AG09309 (cell line): Measurements from ENCODE around the gene LRRN4CL.
"Not testable (repeated sequence)": the region's sequence is repeated elsewhere in the genome, so short reads cannot be mapped to it uniquely, and the experiment has no call there.

Source experiments
- DNase-seq: peaks from one replicate; pipeline ENCODE4 v3.0.0-alpha.2; 2010; ENCODE audit warnings: low read depth
- H3K4me3 ChIP-seq: 2 replicates; pipeline ENCODE4 v1.5.1; 2011; ENCODE audit warnings: mild to moderate bottlenecking, low read depth, low read length, moderate library complexity; ENCODE audit not compliant: control insufficient read depth
- TF ChIP-seq, protein P1 (sequence below): IDR thresholded peaks from 2 replicates; pipeline ENCODE4 v1.5.1; 2011; ENCODE audit warnings: mild to moderate bottlenecking, low read depth, low read length, inconsistent platforms; ENCODE audit not compliant: insufficient read depth, control insufficient read depth; ENCODE audit errors: missing control alignments

Gene LRRN4CL

DNA sequence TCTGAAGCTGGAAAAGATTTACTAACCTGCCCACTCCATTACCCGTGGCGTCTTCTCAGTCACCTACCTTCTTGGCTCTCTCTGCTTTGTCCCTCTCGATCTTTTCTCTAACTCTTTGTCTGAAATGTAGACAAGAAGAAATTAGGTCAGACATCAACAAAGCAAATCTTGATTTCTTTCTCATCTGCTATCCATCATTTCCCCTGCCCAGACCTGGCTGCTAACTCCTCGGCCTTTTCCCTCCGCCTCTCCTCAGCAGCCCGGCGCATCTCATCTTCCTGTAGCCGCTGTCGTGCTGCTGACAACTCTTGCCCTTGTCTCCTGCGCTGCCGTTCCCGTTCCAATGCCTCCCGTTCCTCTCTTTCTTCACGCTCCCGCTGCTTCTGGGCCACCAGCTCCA lies 11.6 kb downstream of the LRRN4CL start:
- DNase-seq, result no peak
- TF ChIP-seq, protein P1, sequence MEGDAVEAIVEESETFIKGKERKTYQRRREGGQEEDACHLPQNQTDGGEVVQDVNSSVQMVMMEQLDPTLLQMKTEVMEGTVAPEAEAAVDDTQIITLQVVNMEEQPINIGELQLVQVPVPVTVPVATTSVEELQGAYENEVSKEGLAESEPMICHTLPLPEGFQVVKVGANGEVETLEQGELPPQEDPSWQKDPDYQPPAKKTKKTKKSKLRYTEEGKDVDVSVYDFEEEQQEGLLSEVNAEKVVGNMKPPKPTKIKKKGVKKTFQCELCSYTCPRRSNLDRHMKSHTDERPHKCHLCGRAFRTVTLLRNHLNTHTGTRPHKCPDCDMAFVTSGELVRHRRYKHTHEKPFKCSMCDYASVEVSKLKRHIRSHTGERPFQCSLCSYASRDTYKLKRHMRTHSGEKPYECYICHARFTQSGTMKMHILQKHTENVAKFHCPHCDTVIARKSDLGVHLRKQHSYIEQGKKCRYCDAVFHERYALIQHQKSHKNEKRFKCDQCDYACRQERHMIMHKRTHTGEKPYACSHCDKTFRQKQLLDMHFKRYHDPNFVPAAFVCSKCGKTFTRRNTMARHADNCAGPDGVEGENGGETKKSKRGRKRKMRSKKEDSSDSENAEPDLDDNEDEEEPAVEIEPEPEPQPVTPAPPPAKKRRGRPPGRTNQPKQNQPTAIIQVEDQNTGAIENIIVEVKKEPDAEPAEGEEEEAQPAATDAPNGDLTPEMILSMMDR, result no peak
- H3K4me3 ChIP-seq, result no peak overlapping the region; the same call in 1 of the 2 replicates

DNA sequence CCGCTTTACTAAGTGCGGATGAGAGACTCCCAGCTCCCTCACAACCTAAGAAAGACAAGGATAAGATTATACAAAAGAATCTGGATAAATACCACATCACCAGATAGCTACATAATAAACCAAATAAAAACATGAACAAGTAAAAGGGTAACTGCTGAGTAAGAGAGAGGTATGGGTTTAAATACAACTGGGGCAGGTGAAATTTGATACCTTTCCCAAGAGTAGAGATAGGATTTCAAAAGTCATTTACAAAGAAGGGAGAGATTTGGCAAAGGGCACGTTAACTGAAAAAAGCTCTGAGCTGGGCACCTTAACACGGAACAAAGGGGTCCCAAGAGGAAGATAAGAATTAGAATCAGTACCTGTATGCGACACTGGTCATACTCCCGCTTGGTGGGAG lies 12.2 kb downstream of the LRRN4CL start:
- TF ChIP-seq, protein P1, result no peak
- no peak for DNase-seq
- no peak overlapping the region for H3K4me3 ChIP-seq

- H3K4me3 ChIP-seq, result no peak overlapping the region
- DNase-seq, result no peak
- TF ChIP-seq, protein P1, result no peak
Measured at GRCh38 chr11:62676698-62677097, 12.6 kb downstream of the LRRN4CL start.

- not testable (repeated sequence) for H3K4me3 ChIP-seq, DNase-seq
Measured at GRCh38 chr11:62675415-62675814, 13.9 kb downstream of the LRRN4CL start.

DNA sequence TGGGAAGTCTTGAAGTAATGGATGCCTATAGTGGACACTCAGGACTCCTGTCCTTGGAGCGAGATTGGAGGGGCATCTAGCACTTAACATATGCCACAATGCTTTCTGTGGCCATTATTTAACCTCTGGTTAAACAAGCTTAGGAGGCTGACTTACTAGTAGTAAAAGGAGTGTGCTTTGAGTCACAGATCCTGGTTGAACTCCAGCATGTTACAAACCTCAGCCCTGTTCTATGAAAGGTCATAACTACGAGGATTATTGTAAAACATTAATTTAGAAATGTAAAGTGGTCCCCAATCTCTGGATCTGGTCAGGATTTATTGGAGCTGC lies 16.2 kb downstream of the LRRN4CL start:
- TF ChIP-seq, protein P1, result no peak
- no peak overlapping the region for H3K4me3 ChIP-seq
- DNase-seq, result no peak

- H3K4me3 ChIP-seq, result peak within 1 kb of the TSS; percentile 92
- TF ChIP-seq, protein P1, result no peak
- no peak for DNase-seq
Measured at GRCh38 chr11:62671608-62672389, 17.5 kb downstream of the LRRN4CL start, which contains the start of the genes LBHD1 and UQCC3. LBHD1 (minus strand) TSS chr11:62672267; CDS start chr11:62670031, 2,236 bp downstream. UQCC3 (plus strand) TSS chr11:62671673; CDS start chr11:62671746, 73 bp downstream.

- TF ChIP-seq, protein P1, result no peak
- H3K4me3 ChIP-seq, result peak overlapping the region; percentile 92
- no peak for DNase-seq
Measured at GRCh38 chr11:62671236-62671607, 18.1 kb downstream of the LRRN4CL start.
